Osteoblast (primary cell): ENCODE results near the gene TENT4B. TPM values are rescaled to one million over a fixed set of nuclear protein-coding genes. Genes with fewer than 3 reads are reported as not detected.

Experiments used
- DNase-seq: peaks from one replicate; pipeline ENCODE4 v3.0.0; 2011; ENCODE audit warnings: low spot score, mixed read lengths; ENCODE audit not compliant: insufficient read length; ENCODE audit errors: missing footprints
- H2AFZ ChIP-seq: 2 replicates; pipeline ENCODE4 v1.6.0; 2011; ENCODE audit warnings: mild to moderate bottlenecking, low read length
- H3K27ac ChIP-seq: 2 replicates; pipeline ENCODE4 v1.5.1; 2011; ENCODE audit warnings: mild to moderate bottlenecking, low read depth, low read length, moderate library complexity
- H3K27me3 ChIP-seq: 2 replicates; pipeline ENCODE4 v1.6.0; 2012; ENCODE audit warnings: mild to moderate bottlenecking, control low read depth, inconsistent platforms, low read length, moderate library complexity; ENCODE audit not compliant: insufficient read depth
- H3K36me3 ChIP-seq: 2 replicates; pipeline ENCODE4 v1.5.1; 2011; ENCODE audit warnings: mild to moderate bottlenecking, low read length, control low read depth, moderate library complexity; ENCODE audit not compliant: insufficient read depth
- H3K4me1 ChIP-seq: 2 replicates; pipeline ENCODE4 v1.5.1; 2011; ENCODE audit warnings: mild to moderate bottlenecking, low read length, control low read depth, moderate library complexity; ENCODE audit not compliant: insufficient read depth
- H3K4me2 ChIP-seq: 2 replicates; pipeline ENCODE4 v1.6.0; 2011; ENCODE audit warnings: mild to moderate bottlenecking, low read length; ENCODE audit not compliant: insufficient read depth
- H3K4me3 ChIP-seq: fragments of 200-600 bp; sonication (generic); 3 replicates; pipeline ENCODE4 v1.5.1; 2012; ENCODE audit warnings: mild to moderate bottlenecking, low read length, inconsistent platforms; ENCODE audit not compliant: insufficient read depth
- H3K79me2 ChIP-seq: 2 replicates; pipeline ENCODE4 v1.6.0; 2012; ENCODE audit warnings: mild to moderate bottlenecking, low read length, control low read depth, inconsistent platforms; ENCODE audit not compliant: insufficient read depth
- H3K9me3 ChIP-seq: 2 replicates; pipeline ENCODE4 v1.5.1; 2011; ENCODE audit warnings: low read depth, low read length, control low read depth
- H4K20me1 ChIP-seq: 2 replicates; pipeline ENCODE4 v1.6.0; 2012; ENCODE audit warnings: mild to moderate bottlenecking, low read length, control low read depth; ENCODE audit not compliant: insufficient read depth
- total RNA-seq: library from RNA; depleted of rRNA; stranded (reverse); fragments of >200 nt; gene quantifications from 2 replicates; pipeline ENCODE4 v1.2.3, GENCODE V29; 2012
- TF ChIP-seq, protein P1 (sequence below): IDR thresholded peaks from 2 replicates; pipeline ENCODE4 v1.5.1; 2011; ENCODE audit warnings: mild to moderate bottlenecking, low read depth, low read length, moderate library complexity; ENCODE audit errors: extremely low read depth

TENT4B gene
- total RNA-seq, 1 donor = 10.1 TPM

DNA sequence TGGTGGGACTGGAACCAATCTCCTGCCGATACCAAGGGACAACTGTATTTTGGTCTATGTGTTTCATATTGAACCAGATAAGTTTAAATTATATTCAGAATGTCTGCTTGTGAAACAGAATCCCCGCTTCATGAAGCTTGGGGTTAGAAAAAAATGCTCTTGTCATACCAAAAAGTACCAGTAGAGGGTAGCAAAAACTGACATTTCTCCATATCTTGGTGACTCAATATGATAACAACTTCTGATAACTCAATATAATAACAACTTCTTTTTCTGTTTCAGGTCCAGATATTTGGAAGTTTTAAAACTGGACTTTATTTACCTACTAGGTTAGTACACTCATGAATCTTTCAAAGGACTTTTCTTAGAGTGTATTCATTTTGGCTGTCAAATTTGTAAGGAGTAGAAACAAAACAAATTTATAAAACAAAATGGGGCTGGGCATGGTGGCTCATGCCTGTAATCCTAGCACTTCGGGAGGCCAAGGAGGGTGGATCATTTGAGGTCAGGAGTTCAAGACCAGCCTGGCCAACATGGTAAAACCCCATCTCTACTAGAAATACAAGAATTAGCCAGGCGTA lies 60.9 kb downstream of the TENT4B start:
- no peaks in the 10 kb centered on the region for H3K9me3 ChIP-seq
- H4K20me1 ChIP-seq = peaks cover 8% of the 10 kb centered on the region
- H3K79me2 ChIP-seq = peaks cover 16% of the 10 kb centered on the region
- H2AFZ ChIP-seq = no peak overlapping the region
- H3K4me2 ChIP-seq = no peak overlapping the region
- no peak overlapping the region for H3K4me3 ChIP-seq
- TF ChIP-seq, protein P1, sequence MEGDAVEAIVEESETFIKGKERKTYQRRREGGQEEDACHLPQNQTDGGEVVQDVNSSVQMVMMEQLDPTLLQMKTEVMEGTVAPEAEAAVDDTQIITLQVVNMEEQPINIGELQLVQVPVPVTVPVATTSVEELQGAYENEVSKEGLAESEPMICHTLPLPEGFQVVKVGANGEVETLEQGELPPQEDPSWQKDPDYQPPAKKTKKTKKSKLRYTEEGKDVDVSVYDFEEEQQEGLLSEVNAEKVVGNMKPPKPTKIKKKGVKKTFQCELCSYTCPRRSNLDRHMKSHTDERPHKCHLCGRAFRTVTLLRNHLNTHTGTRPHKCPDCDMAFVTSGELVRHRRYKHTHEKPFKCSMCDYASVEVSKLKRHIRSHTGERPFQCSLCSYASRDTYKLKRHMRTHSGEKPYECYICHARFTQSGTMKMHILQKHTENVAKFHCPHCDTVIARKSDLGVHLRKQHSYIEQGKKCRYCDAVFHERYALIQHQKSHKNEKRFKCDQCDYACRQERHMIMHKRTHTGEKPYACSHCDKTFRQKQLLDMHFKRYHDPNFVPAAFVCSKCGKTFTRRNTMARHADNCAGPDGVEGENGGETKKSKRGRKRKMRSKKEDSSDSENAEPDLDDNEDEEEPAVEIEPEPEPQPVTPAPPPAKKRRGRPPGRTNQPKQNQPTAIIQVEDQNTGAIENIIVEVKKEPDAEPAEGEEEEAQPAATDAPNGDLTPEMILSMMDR = peak; percentile 69
- H3K4me1 ChIP-seq = peaks cover 11% of the 10 kb centered on the region
- no peak overlapping the region for H3K27ac ChIP-seq
- no peak for DNase-seq
- no peaks in the 10 kb centered on the region for H3K27me3 ChIP-seq
- peaks cover 17% of the 10 kb centered on the region for H3K36me3 ChIP-seq

DNA sequence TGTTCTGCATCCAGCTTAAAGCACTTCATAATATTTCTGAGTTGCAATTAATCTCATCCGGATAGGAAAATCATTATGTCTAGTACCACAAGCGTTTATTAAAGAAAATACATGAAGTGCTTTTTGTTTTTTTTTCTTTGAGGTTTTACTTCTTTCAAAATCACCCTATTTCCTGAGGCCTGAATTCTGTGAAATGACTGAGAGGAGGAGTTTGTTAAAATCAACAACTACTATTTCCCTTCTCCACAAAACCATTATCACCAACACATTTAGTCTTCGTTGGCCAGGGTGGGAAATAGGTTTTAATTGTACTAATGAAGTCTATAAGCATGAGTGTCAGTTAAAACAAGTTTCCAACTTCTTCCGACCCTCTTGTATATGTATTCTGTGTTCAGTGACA lies 62.6 kb downstream of the TENT4B start:
- H3K36me3 ChIP-seq = peaks cover 17% of the 10 kb centered on the region
- H3K27me3 ChIP-seq = no peaks in the 10 kb centered on the region
- H3K4me2 ChIP-seq = no peak overlapping the region
- DNase-seq = no peak
- no peak overlapping the region for H3K4me3 ChIP-seq
- peaks cover 6% of the 10 kb centered on the region for H4K20me1 ChIP-seq
- H3K27ac ChIP-seq = no peak overlapping the region
- H3K79me2 ChIP-seq = peaks cover 4% of the 10 kb centered on the region
- no peak overlapping the region for H2AFZ ChIP-seq
- H3K4me1 ChIP-seq = peaks cover 5% of the 10 kb centered on the region
- TF ChIP-seq, protein P1 = no peak
- H3K9me3 ChIP-seq = no peaks in the 10 kb centered on the region

DNA sequence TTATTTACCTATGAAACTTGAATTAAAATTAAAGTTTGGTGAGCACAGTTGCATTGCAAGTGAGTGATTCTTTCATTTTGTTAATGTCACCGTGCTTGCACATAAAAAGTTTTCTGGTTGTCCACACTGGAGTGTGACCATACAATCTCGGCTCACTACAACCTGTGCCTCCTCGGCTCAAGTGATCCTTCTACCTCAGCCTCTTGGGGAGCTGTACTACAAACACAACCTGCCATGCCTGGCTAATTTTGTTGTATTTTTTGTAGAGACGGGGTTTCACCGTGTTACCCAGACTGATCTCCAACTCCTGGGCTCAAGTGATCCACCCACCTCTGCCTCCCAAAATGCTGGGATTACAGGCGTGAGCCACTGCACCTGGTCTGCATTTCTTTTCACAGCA lies 63.1 kb downstream of the TENT4B start:
- H3K36me3 ChIP-seq = peaks cover 17% of the 10 kb centered on the region
- no peak overlapping the region for H3K4me2 ChIP-seq
- H3K4me1 ChIP-seq = peaks cover 2% of the 10 kb centered on the region
- peaks cover 2% of the 10 kb centered on the region for H4K20me1 ChIP-seq
- peaks cover 4% of the 10 kb centered on the region for H3K79me2 ChIP-seq
- no peaks in the 10 kb centered on the region for H3K27me3 ChIP-seq
- no peak overlapping the region for H2AFZ ChIP-seq
- DNase-seq = no peak
- no peak overlapping the region for H3K4me3 ChIP-seq
- H3K9me3 ChIP-seq = no peaks in the 10 kb centered on the region
- H3K27ac ChIP-seq = no peak overlapping the region
- TF ChIP-seq, protein P1 = no peak

DNA sequence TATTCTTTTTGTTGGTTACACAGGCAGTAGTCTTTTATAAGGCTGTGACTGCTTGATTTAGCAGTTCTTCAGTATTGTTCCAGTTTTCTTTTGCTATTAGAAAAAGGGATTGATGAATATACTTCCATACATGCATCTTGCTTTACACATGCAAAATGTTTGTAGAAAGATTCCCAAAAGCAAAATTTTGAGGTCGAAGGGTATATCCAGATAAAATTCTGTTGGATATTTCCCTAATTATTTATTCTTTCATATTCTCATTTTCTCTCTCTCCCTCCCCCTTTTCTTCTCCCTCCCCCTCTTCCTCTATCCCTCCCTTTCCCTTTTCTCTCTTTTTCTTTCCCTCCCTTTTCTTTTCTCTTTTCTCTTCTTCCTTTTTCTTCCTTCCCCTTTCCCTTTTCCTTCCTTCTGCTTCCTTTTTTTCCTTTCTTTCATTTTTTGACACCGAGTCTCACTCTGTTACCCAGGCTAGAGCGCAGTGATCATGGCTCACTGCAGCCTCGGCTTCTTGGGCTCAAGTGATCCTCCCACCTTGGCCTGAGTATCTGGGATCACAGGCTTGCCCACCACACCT lies 66.4 kb downstream of the TENT4B start:
- TF ChIP-seq, protein P1 = no peak
- Histone ChIP-seq H4K20me1 (no peaks in the 10 kb centered on the region), H2AFZ (no peak overlapping the region), H3K4me1 (peaks cover 5% of the 10 kb centered on the region), H3K4me2 (no peak overlapping the region), H3K79me2 (no peaks in the 10 kb centered on the region), H3K9me3 (no peaks in the 10 kb centered on the region), H3K27me3 (no peaks in the 10 kb centered on the region), H3K27ac (no peak overlapping the region), H3K36me3 (peaks cover 14% of the 10 kb centered on the region), H3K4me3 (no peak overlapping the region)
- no peak for DNase-seq
